ENCODE measurements around the gene ADAMTS12.

Gene ADAMTS12

GRCh38 chr5:33756491-33756890 is 135.3 kb downstream of the ADAMTS12 start:
- Histone ChIP-seq H3K27me3 (ENCODE audit: low read depth, low read length) (no peaks in the 10 kb centered on the region), H3K79me2 (ENCODE audit: low read length) (no peaks in the 10 kb centered on the region), H3K36me3 (replicated peaks; ENCODE audit: low read depth, low read length) (no peaks in the 10 kb centered on the region), H4K20me1 (ENCODE audit: insufficient read depth, low read length) (no peaks in the 10 kb centered on the region), H2AFZ (ENCODE audit: low read depth, low read length) (no peak overlapping the region), H3K9me3 (ENCODE audit: insufficient read depth, low read length) (no peaks in the 10 kb centered on the region), H3K9ac (ENCODE audit: low read length) (no peak overlapping the region), H3K27ac (ENCODE audit: low read length) (no peak overlapping the region), H3K4me2 (ENCODE audit: low read length) (no peak overlapping the region), H3K4me1 (ENCODE audit: low read length) (no peaks in the 10 kb centered on the region), H3K4me3 (ENCODE audit: low read length) (no peak overlapping the region)
- no peak for TF ChIP-seq CTCF (IDR thresholded peaks at IDR 0.05; ENCODE audit: low read depth, low read length)
- no peak for TF ChIP-seq EZH2phosphoT487 (IDR thresholded peaks at IDR 0.05; ENCODE audit: low read depth)

- no peak overlapping the region for H3K4me3 ChIP-seq (ENCODE audit: low read length)
- H3K27me3 ChIP-seq (ENCODE audit: low read depth, low read length): no peaks in the 10 kb centered on the region
- no peaks in the 10 kb centered on the region for H3K79me2 ChIP-seq (ENCODE audit: low read length)
- H3K9ac ChIP-seq (ENCODE audit: low read length): no peak overlapping the region
- no peaks in the 10 kb centered on the region for H3K4me1 ChIP-seq (ENCODE audit: low read length)
- no peaks in the 10 kb centered on the region for H3K36me3 ChIP-seq (replicated peaks; ENCODE audit: low read depth, low read length)
- no peak overlapping the region for H2AFZ ChIP-seq (ENCODE audit: low read depth, low read length)
- H3K9me3 ChIP-seq (ENCODE audit: insufficient read depth, low read length): no peaks in the 10 kb centered on the region
- TF ChIP-seq CTCF (IDR thresholded peaks at IDR 0.05; ENCODE audit: low read depth, low read length) (no peak), EZH2phosphoT487 (IDR thresholded peaks at IDR 0.05; ENCODE audit: low read depth) (no peak)
- H3K4me2 ChIP-seq (ENCODE audit: low read length): no peak overlapping the region
- no peaks in the 10 kb centered on the region for H4K20me1 ChIP-seq (ENCODE audit: insufficient read depth, low read length)
- no peak overlapping the region for H3K27ac ChIP-seq (ENCODE audit: low read length)
Measured at GRCh38 chr5:33755231-33755630, 136.6 kb downstream of the ADAMTS12 start.

- Histone ChIP-seq H4K20me1 (ENCODE audit: insufficient read depth, low read length) (no peaks in the 10 kb centered on the region), H3K27ac (ENCODE audit: low read length) (no peak overlapping the region), H3K9ac (ENCODE audit: low read length) (no peak overlapping the region), H3K4me3 (ENCODE audit: low read length) (no peak overlapping the region), H3K79me2 (ENCODE audit: low read length) (no peaks in the 10 kb centered on the region), H3K27me3 (ENCODE audit: low read depth, low read length) (no peaks in the 10 kb centered on the region), H2AFZ (ENCODE audit: low read depth, low read length) (no peak overlapping the region), H3K9me3 (ENCODE audit: insufficient read depth, low read length) (no peaks in the 10 kb centered on the region), H3K36me3 (replicated peaks; ENCODE audit: low read depth, low read length) (no peaks in the 10 kb centered on the region), H3K4me1 (ENCODE audit: low read length) (no peaks in the 10 kb centered on the region), H3K4me2 (ENCODE audit: low read length) (no peak overlapping the region)
- TF ChIP-seq CTCF (IDR thresholded peaks at IDR 0.05; ENCODE audit: low read depth, low read length) (no peak), EZH2phosphoT487 (IDR thresholded peaks at IDR 0.05; ENCODE audit: low read depth) (no peak)
Measured at GRCh38 chr5:33753704-33754103, 138.1 kb downstream of the ADAMTS12 start.

GRCh38 chr5:33748754-33749153 is 143.0 kb downstream of the ADAMTS12 start:
- H2AFZ ChIP-seq (ENCODE audit: low read depth, low read length): no peak overlapping the region
- no peaks in the 10 kb centered on the region for H3K9me3 ChIP-seq (ENCODE audit: insufficient read depth, low read length)
- no peak overlapping the region for H3K4me3 ChIP-seq (ENCODE audit: low read length)
- no peaks in the 10 kb centered on the region for H3K79me2 ChIP-seq (ENCODE audit: low read length)
- no peak for TF ChIP-seq CTCF (IDR thresholded peaks at IDR 0.05; ENCODE audit: low read depth, low read length)
- no peak for TF ChIP-seq EZH2phosphoT487 (IDR thresholded peaks at IDR 0.05; ENCODE audit: low read depth)
- H3K4me2 ChIP-seq (ENCODE audit: low read length): no peak overlapping the region
- no peaks in the 10 kb centered on the region for H4K20me1 ChIP-seq (ENCODE audit: insufficient read depth, low read length)
- no peaks in the 10 kb centered on the region for H3K36me3 ChIP-seq (replicated peaks; ENCODE audit: low read depth, low read length)
- no peak overlapping the region for H3K27ac ChIP-seq (ENCODE audit: low read length)
- no peaks in the 10 kb centered on the region for H3K4me1 ChIP-seq (ENCODE audit: low read length)
- H3K27me3 ChIP-seq (ENCODE audit: low read depth, low read length): no peaks in the 10 kb centered on the region
- H3K9ac ChIP-seq (ENCODE audit: low read length): no peak overlapping the region
